Measurements from ENCODE around the gene FBLN2. TPM values are rescaled to one million over a fixed set of nuclear protein-coding genes. Genes with fewer than 3 reads are reported as not detected.

Gene FBLN2
- total RNA-seq, 1 donor from 2014 or later, result 236 TPM

- DNase-seq (ENCODE audit: low spot score), result peak; percentile 82
- ATAC-seq, result peak; percentile 88
- intact Hi-C loops (cut with DNase I), result no loop called here
These were observed 5.7 kb upstream of the FBLN2 start for GRCh38 chr3:13543253-13543652.

- ATAC-seq (no peak), DNase-seq (ENCODE audit: low spot score) (no peak)
- intact Hi-C loops (cut with DNase I), result no loop called here
These were observed 4.6 kb upstream of the FBLN2 start for GRCh38 chr3:13544293-13544831.

GRCh38 chr3:13544951-13545651 lies 3.8 kb upstream of the FBLN2 start:
- ATAC-seq, result no peak
- intact Hi-C loops (cut with DNase I), result no loop called here

DNA sequence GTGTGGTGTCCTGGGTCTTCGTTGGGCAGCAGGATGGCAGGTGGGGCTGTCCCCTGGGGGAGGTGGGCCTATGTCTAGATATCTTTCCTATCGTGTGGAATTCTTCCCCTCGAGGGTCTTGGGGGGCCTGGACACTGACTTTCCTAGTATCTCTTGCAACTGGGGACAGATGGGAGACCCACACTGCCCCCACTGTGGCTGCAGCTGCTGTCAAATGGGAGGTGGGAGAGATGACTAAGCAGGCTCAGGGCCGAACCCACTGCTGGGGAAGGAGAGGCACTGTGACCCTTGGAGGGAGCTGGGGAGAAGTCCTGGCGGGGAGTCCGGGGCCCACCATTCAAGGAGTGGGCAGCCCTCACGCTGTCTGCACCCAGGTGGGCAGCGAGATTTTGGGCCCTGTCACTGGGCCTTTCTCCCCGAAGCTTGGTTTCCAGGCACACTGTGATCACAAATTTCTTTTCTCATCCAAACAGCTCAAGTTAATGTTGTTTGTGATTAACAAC lies 2.9 kb upstream of the FBLN2 start:
- intact Hi-C loops (cut with DNase I), result no loop called here
- ATAC-seq (no peak), DNase-seq (ENCODE audit: low spot score) (no peak)

More at GRCh38 chr3:13544951-13545651, 3.8 kb upstream of the FBLN2 start:
- DNase-seq (ENCODE audit: low spot score), result no peak

DNA sequence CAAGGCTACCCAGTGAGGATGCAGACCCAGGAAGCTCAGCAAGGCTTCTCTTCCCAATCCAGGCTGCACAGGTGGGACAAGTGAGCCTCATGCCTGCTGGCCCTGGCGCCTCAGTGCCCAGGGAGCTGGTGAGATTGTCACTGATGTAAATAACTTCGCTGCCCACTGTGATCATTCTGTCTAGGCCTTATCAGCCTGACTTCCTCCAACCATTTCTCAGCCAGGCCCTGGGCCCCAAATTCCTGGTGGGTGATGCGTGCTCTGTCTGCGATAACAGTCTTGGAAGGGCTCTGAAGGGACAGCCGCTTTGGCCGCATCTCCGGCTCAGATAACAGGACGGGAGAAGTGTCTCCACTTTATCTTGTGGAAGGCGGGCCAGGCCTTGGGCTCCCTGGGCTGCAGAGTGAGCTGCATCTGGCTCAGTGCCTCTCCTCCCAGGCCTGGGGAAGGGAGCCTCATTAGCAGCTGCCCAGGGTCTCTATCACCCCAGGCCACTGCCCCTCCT lies 2.2 kb upstream of the FBLN2 start:
- intact Hi-C loops (cut with DNase I), result no loop called here
- ATAC-seq (no peak), DNase-seq (ENCODE audit: low spot score) (no peak)

DNA sequence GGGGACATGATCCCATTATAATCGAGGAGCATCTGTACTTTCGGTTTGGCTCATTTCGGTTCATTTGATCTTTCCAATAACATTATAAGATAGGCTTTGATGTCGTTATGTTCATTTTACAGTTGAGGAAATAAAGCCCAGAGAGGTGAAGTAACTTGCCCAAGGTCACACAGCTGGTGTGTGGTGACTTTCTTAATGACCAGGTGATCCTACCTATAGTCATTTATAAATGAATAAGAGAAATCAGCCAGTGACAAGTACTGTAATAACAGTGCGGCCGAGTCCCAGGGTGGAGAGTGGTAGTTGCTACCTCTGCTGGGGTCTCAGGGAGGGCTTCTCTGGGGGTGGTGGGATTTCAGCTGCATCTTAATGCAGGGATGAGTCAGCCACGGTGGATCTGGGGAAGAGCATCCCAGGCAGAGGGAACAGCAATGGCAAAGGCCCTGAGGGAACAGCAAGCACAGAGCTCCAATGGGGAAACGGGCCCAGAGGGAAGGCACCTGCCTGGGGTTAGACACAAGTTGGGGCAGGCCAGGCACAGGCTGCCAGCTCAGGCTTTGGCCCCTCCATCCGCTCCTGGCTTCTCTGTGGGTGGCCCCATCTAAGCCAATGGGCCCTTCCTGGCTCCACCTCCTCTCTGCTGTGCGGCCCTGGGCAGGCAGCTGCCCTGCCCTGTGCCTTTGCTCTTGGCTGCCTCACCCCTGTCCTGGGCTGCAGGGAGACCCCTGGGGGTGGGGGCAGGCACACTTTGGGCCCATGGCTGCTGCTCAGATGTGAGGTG lies 1.1 kb upstream of the FBLN2 start:
- DNase-seq (ENCODE audit: low spot score) (no peak), ATAC-seq (no peak)
- intact Hi-C loops (cut with DNase I), result no loop called here

DNA sequence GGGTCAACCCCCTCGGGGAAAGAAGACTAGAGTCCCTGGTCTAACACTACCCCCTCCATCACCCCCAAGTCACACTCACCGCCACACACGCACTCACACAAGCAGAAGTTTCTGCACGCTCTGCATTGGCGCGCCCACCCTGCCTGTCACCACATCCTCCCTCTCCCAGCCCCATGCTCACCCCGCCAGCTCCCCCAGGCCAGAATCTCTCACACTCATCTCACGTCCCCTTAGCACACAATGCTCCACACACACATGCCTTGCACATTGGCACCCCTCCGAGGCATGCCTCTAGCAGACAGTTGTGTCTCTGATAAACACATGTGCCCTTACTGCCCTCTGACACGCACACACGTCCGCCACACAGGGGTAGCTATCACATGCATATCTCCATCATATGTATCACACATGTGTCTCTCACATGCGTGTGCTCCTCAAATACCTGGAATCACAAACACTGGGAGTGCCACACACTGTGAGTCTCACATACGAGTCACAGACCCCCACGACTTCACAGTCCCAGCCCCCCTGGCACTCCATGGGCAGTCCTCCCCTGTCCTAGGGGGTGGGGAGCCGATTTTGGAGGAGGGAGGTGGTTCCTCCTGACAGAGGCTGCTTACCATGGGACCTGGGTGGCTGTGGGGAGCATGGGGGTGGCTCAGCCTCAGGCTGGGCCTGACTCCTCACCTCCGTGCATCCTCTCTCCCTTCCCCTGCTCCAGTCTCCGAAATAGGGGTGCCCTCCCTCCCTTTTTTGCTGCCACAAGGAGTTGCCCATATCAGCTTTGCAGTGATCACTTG lies 898 bp downstream of the FBLN2 start:
- DNase-seq (ENCODE audit: low spot score) (no peak), ATAC-seq (peak; percentile 18)
- intact Hi-C loops (cut with DNase I), result no loop called here

DNA sequence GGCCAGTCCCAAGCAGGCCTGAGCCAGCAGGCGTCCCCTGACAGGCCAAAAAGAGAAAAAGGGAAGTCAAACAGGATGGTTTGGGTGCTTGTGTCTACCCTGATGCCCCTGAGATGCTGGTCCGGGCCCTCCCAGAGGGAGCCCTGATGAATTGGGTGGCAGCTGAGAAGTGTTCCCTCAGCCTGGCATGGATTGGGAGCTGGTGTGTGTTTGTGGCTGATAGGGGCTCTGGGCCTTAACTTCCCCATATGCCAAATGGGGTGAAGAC lies 1.4 kb downstream of the FBLN2 start:
- ATAC-seq (no peak), DNase-seq (ENCODE audit: low spot score) (no peak)
- intact Hi-C loops (cut with DNase I), result no loop called here

DNA sequence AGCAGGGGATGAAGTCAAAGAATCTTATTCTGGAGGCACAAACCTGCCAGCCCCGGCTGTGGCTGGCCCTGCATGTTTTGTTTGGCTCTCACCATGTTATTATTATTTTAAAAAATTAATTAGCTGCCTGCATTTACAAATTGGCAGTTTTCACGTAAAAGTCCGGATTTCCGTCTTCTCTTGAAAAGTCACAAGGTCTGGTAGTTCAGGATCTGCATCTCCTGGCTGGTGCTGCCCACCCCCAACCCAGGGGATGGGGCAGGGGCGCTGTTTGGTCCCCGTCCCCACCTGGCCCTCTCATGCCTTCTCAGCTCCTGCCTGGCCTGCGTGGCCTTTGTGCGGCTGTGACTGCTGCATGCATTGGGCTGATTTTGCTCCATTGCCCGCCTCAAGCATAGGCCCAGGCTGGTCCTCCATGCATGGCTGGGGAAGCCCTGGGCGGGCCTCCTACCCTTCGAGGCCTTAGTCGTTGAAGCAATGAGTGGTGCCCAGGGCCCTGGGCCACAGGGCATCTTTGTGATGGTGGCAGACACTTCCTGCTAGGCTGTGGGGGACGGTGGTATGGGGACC lies 2.0 kb downstream of the FBLN2 start:
- intact Hi-C loops (cut with DNase I), result no loop called here
- DNase-seq (ENCODE audit: low spot score) (no peak), ATAC-seq (no peak)

DNA sequence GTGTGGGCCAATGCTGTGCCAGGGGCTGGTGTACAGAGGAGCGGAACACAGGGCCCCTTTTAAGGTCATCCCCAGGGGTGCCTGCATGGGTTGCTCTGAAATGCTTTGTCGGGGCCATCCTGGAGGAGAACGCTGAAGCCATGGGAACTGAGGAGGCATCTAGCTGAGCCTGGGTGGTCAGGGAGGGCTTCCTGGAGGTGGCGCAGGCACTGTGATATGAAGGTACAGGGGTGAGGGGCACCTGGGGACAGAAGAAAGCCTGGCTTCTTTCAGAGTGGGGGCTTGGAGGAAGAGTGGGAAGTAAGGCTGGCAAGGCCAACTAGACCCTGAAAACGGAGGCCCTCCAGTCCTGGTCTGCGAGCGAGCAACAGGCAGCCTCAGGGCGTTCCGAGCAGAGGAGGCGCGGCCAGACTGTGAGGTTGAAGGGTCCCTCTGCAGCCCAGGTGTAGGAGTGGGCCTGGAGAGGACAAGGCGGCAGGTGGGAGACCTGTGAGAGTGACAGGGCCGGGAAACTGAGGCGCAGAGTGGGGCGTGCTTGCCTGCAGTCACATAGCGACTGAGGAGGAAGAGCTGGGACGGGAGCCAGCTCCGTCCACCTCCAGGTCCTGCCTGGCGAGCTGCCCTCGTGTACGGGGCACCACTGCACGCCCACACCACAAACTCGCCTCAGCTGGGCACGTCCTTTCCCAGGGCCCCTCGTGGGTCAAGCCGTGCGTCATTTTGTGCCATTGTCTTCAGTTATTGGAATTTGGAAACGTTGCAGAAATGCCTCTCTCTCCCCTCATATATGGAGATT lies 4.1 kb downstream of the FBLN2 start:
- intact Hi-C loops (cut with DNase I), result no loop called here
- DNase-seq (ENCODE audit: low spot score) (no peak), ATAC-seq (no peak)

GRCh38 chr3:13553686-13554085 lies 4.8 kb downstream of the FBLN2 start:
- DNase-seq (ENCODE audit: low spot score) (no peak), ATAC-seq (no peak)
- intact Hi-C loops (cut with DNase I), result no loop called here

GRCh38 chr3:13555753-13556152 lies 6.8 kb downstream of the FBLN2 start:
- intact Hi-C loops (cut with DNase I), result no loop called here
- no peak for ATAC-seq
- DNase-seq (ENCODE audit: low spot score), result no peak

- DNase-seq (ENCODE audit: low spot score), result no peak
- intact Hi-C loops (cut with DNase I), result no loop called here
- ATAC-seq, result no peak
These were observed 7.3 kb downstream of the FBLN2 start for GRCh38 chr3:13556207-13556606.

DNA sequence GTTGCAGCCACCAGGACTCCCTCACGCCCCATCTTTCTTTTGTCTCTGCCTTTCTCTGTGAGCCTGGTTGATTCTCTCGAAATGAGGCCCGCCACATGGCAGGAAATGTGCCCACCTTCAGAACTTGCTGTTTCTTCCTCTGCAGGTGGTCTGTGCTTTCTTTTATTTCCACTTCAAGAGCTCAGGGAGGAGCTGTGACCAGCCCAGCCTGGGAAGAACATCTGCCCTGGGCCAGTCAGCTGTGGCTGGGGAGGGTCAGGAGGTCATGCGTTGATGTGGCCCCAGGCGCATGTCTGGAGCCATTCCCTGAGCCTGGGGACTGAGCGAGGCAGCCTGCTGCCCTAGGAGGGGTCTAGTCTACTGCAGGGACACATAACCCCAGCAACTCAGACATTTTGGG lies 8.0 kb downstream of the FBLN2 start:
- DNase-seq (ENCODE audit: low spot score), result no peak
- intact Hi-C loops (cut with DNase I), result no loop called here
- ATAC-seq, result no peak

- no peak for DNase-seq (ENCODE audit: low spot score)
- intact Hi-C loops (cut with DNase I), result no loop called here
- ATAC-seq, result peak; percentile 47
These were observed 8.5 kb downstream of the FBLN2 start for GRCh38 chr3:13557417-13557816.

- intact Hi-C loops (cut with DNase I), result no loop called here
- ATAC-seq, result no peak
- no peak for DNase-seq (ENCODE audit: low spot score)
These were observed 9.0 kb downstream of the FBLN2 start for GRCh38 chr3:13557926-13558325.

DNA sequence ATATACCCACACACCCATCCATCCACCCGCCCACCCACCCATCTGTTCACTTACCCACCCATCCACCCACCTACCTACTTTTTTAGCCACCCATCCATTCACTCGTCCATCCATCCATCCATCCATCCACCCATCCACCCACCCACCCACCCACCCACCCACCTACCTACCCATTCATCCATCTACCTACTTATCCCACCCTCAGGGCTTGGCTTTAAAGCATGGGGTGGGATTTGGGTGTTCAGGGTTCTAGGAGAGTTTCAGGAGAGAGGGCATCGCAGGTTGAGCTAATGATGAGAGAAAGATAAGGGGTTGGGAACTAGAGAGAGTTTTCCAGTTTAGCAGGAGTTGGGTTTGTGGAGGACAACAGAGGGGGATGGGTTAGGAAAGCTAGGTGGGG lies 9.7 kb downstream of the FBLN2 start:
- intact Hi-C loops (cut with DNase I), result no loop called here

DNA sequence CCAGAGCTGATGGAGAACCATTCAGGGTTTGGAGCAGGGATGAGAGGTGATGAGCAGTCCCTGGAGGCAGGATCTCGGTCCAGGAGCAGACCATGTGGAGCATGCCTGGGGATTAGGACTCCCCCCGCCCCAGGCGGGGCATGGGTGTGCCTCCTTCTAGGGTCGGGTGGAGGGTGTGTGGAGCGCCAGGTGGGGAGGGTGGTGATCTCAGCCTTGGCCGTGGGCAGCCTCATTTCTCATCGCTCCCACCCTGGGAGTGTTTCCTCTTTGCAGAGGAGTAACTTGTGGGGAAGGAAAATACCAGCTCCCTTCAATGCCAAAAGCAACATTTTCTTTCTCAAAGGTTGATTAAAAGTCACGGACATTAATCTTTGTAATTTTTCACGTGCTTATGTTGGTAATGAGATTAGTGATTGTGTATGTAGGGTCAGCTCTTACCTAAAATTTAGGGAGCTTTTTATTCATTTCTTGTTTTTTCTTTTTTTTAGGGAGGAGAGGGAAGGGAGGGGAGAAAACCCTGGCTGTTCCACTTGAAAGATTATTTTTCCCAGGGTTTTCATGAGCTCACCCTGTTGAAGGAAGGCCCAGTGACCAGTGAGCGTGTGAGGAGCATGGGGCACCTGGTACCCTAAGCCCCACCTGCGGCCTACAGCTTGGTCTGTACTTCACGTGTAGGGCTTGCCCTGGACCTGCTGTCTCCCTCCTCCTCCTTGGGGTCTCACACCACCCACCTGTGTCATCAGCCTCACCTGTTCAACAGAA lies 11.0 kb downstream of the FBLN2 start:
- no peak for DNase-seq (ENCODE audit: low spot score)
- intact Hi-C loops (cut with DNase I), result no loop called here
- ATAC-seq, result peak; percentile 67

More for the DNA sequence above, 9.7 kb downstream of the FBLN2 start:
- DNase-seq (ENCODE audit: low spot score) (no peak), ATAC-seq (no peak)
